Esophagus muscularis mucosa (tissue), 4 donors: ENCODE results near the gene KIF26B.

Experiments
- EP300 ChIP-seq: sonication (generic); formaldehyde crosslinking; IDR thresholded peaks from one replicate; pipeline ENCODE4 v1.6.1; 2017; ENCODE audit warnings: antibody characterized with exemption
- POLR2A ChIP-seq: fragments of 450-650 bp; IDR thresholded peaks from one replicate; pipeline ENCODE4 v1.6.1; 2017; ENCODE audit warnings: antibody characterized with exemption, moderate library complexity, mild to moderate bottlenecking, low read depth
- POLR2AphosphoS5 ChIP-seq, 2 donors: sonication (generic); formaldehyde crosslinking; IDR thresholded peaks; one replicate each; pipeline ENCODE4 v1.6.1; 2017; ENCODE audit warnings: antibody characterized with exemption in 2 of 2
- TF ChIP-seq, protein P1 (sequence below), 3 experiments: fragments of 200-600 bp in 2 of 3; fragments of 450-650 bp in 1 of 3; sonication (generic) in 2 of 3; IDR thresholded peaks; one replicate each; pipeline ENCODE4 v1.5.1; 2017 to 2019; ENCODE audit warnings: antibody characterized with exemption in 3 of 3, mild to moderate bottlenecking in 2 of 3, moderate library complexity in 1 of 3

DNA sequence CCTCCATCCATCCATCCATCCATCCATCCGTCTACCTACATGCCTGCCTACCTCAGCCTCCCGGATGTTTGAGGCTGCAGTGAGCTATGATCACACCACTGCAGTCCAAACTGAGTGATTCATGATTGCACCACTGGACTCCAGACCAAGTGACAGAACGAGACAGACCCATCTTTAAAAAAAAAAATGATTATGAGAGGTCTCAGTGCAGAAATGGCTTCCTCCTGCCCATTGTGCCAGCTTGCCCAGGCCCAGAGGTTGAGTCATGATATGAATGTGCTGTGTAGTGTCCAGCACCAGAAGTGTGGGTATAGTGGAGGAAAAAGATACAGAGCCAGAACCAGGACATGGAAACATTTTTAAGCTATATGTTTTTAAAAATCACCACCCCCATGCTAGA, 149.9 kb downstream of the KIF26B start:
- TF ChIP-seq, protein P1, sequence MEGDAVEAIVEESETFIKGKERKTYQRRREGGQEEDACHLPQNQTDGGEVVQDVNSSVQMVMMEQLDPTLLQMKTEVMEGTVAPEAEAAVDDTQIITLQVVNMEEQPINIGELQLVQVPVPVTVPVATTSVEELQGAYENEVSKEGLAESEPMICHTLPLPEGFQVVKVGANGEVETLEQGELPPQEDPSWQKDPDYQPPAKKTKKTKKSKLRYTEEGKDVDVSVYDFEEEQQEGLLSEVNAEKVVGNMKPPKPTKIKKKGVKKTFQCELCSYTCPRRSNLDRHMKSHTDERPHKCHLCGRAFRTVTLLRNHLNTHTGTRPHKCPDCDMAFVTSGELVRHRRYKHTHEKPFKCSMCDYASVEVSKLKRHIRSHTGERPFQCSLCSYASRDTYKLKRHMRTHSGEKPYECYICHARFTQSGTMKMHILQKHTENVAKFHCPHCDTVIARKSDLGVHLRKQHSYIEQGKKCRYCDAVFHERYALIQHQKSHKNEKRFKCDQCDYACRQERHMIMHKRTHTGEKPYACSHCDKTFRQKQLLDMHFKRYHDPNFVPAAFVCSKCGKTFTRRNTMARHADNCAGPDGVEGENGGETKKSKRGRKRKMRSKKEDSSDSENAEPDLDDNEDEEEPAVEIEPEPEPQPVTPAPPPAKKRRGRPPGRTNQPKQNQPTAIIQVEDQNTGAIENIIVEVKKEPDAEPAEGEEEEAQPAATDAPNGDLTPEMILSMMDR (IDR thresholded peaks at IDR 0.05): no peak
- TF ChIP-seq EP300 (no peak), POLR2A (no peak), POLR2AphosphoS5 (IDR thresholded peaks at IDR 0.05) (no peak)
